ENCODE data around the gene MLPH.

The MLPH gene

GRCh38 chr2:237480556-237480955 lies 6.5 kb upstream of the MLPH start:
- no peak for TF ChIP-seq GATA2 (IDR thresholded peaks at IDR 0.05; ENCODE audit: low read depth, low read length)
- no peak for TF ChIP-seq GATA3 (IDR thresholded peaks at IDR 0.05; ENCODE audit: low read depth, low read length)

GRCh38 chr2:237480988-237481525 lies 6.0 kb upstream of the MLPH start:
- TF ChIP-seq GATA2 (IDR thresholded peaks at IDR 0.05; ENCODE audit: low read depth, low read length) = no peak
- no peak for TF ChIP-seq GATA3 (IDR thresholded peaks at IDR 0.05; ENCODE audit: low read depth, low read length)

- TF ChIP-seq GATA3 (IDR thresholded peaks at IDR 0.05; ENCODE audit: low read depth, low read length) = no peak
- TF ChIP-seq GATA2 (IDR thresholded peaks at IDR 0.05; ENCODE audit: low read depth, low read length) = no peak
These were observed 4.6 kb upstream of the MLPH start for GRCh38 chr2:237482485-237482884.

- TF ChIP-seq GATA2 (IDR thresholded peaks at IDR 0.05; ENCODE audit: low read depth, low read length) = no peak
- TF ChIP-seq GATA3 (IDR thresholded peaks at IDR 0.05; ENCODE audit: low read depth, low read length) = no peak
These were observed 3.9 kb upstream of the MLPH start for GRCh38 chr2:237483018-237483731.

GRCh38 chr2:237485304-237485703 lies 1.7 kb upstream of the MLPH start:
- TF ChIP-seq GATA3 (IDR thresholded peaks at IDR 0.05; ENCODE audit: low read depth, low read length) = no peak
- no peak for TF ChIP-seq GATA2 (IDR thresholded peaks at IDR 0.05; ENCODE audit: low read depth, low read length)

- TF ChIP-seq GATA2 (IDR thresholded peaks at IDR 0.05; ENCODE audit: low read depth, low read length) (no peak), GATA3 (IDR thresholded peaks at IDR 0.05; ENCODE audit: low read depth, low read length) (no peak)
These were observed 1.2 kb upstream of the MLPH start for GRCh38 chr2:237485844-237486243.

GRCh38 chr2:237486334-237486818 lies 675 bp upstream of the MLPH start:
- TF ChIP-seq GATA2 (IDR thresholded peaks at IDR 0.05; ENCODE audit: low read depth, low read length) (no peak), GATA3 (IDR thresholded peaks at IDR 0.05; ENCODE audit: low read depth, low read length) (no peak)

GRCh38 chr2:237487496-237487895 lies 445 bp downstream of the MLPH start:
- no peak for TF ChIP-seq GATA2 (IDR thresholded peaks at IDR 0.05; ENCODE audit: low read depth, low read length)
- no peak for TF ChIP-seq GATA3 (IDR thresholded peaks at IDR 0.05; ENCODE audit: low read depth, low read length)

- TF ChIP-seq GATA2 (IDR thresholded peaks at IDR 0.05; ENCODE audit: low read depth, low read length) (no peak), GATA3 (IDR thresholded peaks at IDR 0.05; ENCODE audit: low read depth, low read length) (no peak)
These were observed 1.2 kb downstream of the MLPH start for GRCh38 chr2:237488295-237488694.

- no peak for TF ChIP-seq GATA3 (IDR thresholded peaks at IDR 0.05; ENCODE audit: low read depth, low read length)
- no peak for TF ChIP-seq GATA2 (IDR thresholded peaks at IDR 0.05; ENCODE audit: low read depth, low read length)
These were observed 2.1 kb downstream of the MLPH start for GRCh38 chr2:237488901-237489860.

- TF ChIP-seq GATA2 (IDR thresholded peaks at IDR 0.05; ENCODE audit: low read depth, low read length) (no peak), GATA3 (IDR thresholded peaks at IDR 0.05; ENCODE audit: low read depth, low read length) (no peak)
These were observed 3.1 kb downstream of the MLPH start for GRCh38 chr2:237490009-237490711.

- TF ChIP-seq GATA3 (IDR thresholded peaks at IDR 0.05; ENCODE audit: low read depth, low read length) = no peak
- TF ChIP-seq GATA2 (IDR thresholded peaks at IDR 0.05; ENCODE audit: low read depth, low read length) = no peak
These were observed 3.7 kb downstream of the MLPH start for GRCh38 chr2:237490795-237491194.

- TF ChIP-seq GATA3 (IDR thresholded peaks at IDR 0.05; ENCODE audit: low read depth, low read length) = no peak
- TF ChIP-seq GATA2 (IDR thresholded peaks at IDR 0.05; ENCODE audit: low read depth, low read length) = no peak
These were observed 4.6 kb downstream of the MLPH start for GRCh38 chr2:237491515-237492118.
